Activated naive CD4-positive, alpha-beta T cell treated with anti-CD3 and anti-CD28 coated beads, Interleukin-2, amount 50 U/mL, for 24 hours (primary cell): Measurements from ENCODE around the gene SLC33A1.
A peak's percentile ranks its signal among the peaks of the same experiment; 100 is the strongest.
"Not testable (repeated sequence)": the region's sequence is repeated elsewhere in the genome, so short reads cannot be mapped to it uniquely, and the experiment has no call there.

ENCODE experiments used
- H3K27ac Mint-ChIP-seq: one replicate; pipeline ENCODE4 v1.8.0; 2021; ENCODE audit warnings: mild to moderate bottlenecking, mixed read lengths
- H3K27me3 Mint-ChIP-seq: one replicate; pipeline ENCODE4 v1.8.0; 2021; ENCODE audit warnings: mixed read lengths
- H3K36me3 Mint-ChIP-seq: one replicate; pipeline ENCODE4 v1.8.0; 2021; ENCODE audit warnings: mixed read lengths
- H3K4me1 Mint-ChIP-seq: one replicate; pipeline ENCODE4 v1.8.0; 2021; ENCODE audit warnings: mixed read lengths
- H3K4me3 Mint-ChIP-seq: one replicate; pipeline ENCODE4 v1.8.0; 2021; ENCODE audit warnings: mild to moderate bottlenecking, mixed read lengths
- H3K9me3 Mint-ChIP-seq: one replicate; pipeline ENCODE4 v1.8.0; 2021; ENCODE audit warnings: mixed read lengths

Gene SLC33A1

GRCh38 chr3:155854141-155854940 is at the start of gene SLC33A1:
Gene SLC33A1 (minus strand): TSS chr3:155854427. CDS start chr3:155853997, 430 bp downstream.
- peak within 1 kb of the TSS; percentile 99 for H3K27ac Mint-ChIP-seq
- H3K36me3 Mint-ChIP-seq = peaks cover 7% of the 10 kb centered on the region
- H3K9me3 Mint-ChIP-seq = no peaks in the 10 kb centered on the region
- H3K4me3 Mint-ChIP-seq = peak within 1 kb of the TSS; percentile 94
- peaks cover 37% of the 10 kb centered on the region for H3K4me1 Mint-ChIP-seq
- no peaks in the 10 kb centered on the region for H3K27me3 Mint-ChIP-seq

DNA sequence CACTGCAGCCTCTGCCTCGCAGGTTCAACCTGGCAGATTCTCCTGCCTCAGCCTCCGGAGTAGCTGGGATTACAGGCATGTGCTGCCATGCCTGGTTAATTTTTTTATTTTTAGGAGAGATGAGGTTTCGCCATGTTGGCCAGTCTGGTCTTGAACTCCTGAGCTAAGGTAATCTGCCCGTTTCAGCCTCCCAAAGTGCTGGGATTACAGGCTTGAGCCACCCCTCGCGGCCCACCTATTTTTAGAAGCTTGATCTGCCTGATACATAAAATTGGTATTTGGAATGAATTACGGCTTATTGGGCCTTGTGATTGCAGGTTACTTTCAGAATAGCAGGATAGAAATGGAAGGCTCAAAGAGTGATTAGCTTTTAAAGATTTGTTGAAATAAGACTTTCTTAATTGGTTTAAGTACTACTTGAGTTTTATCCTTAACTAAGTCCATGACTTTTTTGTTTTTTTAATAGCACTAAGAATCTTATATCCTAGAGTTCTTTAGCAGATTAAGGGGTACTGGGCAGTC is 41.2 kb upstream of the SLC33A1 start:
- H3K4me3 Mint-ChIP-seq = no peak overlapping the region
- H3K9me3 Mint-ChIP-seq = no peaks in the 10 kb centered on the region
- H3K27me3 Mint-ChIP-seq = no peaks in the 10 kb centered on the region
- peaks cover 24% of the 10 kb centered on the region for H3K36me3 Mint-ChIP-seq
- no peak overlapping the region for H3K27ac Mint-ChIP-seq
- peaks cover 13% of the 10 kb centered on the region for H3K4me1 Mint-ChIP-seq

DNA sequence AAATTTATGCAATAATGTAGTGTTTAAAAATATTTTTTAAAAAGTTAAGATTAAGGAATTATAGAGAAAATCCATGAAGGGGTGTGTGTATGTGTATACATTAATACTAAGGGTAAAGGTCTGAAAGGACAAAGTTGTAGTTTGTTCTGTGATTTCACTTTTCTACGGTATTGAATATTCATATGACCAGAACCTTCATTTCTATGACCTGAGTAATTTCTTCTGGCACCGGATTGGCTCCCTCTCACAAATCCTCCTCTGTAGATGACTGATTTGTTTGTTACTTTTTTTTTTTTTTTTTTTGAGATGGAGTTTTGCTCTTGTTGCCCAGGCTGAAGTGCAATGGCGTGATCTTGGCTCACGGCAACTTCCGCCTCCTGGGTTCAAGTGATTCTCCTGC is 37.1 kb upstream of the SLC33A1 start:
- Mint-ChIP-seq H3K9me3 (no peaks in the 10 kb centered on the region), H3K4me3 (no peak overlapping the region), H3K4me1 (peaks cover 38% of the 10 kb centered on the region), H3K27ac (no peak overlapping the region), H3K36me3 (peaks cover 10% of the 10 kb centered on the region), H3K27me3 (no peaks in the 10 kb centered on the region)

DNA sequence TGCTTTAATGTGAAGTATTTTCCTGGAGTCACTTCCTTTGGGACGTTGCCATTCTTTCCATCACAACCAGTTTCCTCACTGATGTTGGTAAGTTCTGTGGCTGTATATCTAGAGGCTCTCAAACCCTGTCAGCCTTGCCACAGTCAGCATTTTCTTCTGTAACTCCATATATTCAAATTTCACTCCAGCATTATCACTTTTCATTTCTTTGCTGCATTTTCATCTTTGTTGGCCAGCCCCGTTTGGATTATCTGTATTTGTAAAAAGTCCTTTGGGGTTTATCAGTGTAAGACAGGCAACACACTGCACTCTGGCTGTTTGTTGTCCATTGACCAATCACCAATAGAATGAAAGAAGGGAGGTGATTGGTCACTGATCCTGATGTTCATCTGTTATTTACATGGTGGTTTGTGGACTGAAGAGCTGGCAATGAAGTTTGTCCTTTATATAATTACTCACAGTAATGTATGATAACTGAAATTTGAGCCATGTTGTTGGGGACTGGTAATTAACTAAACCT is 36.5 kb upstream of the SLC33A1 start:
- Mint-ChIP-seq H3K9me3 (no peaks in the 10 kb centered on the region), H3K27ac (no peak overlapping the region), H3K4me1 (peaks cover 42% of the 10 kb centered on the region), H3K27me3 (no peaks in the 10 kb centered on the region), H3K4me3 (no peak overlapping the region), H3K36me3 (peaks cover 10% of the 10 kb centered on the region)

DNA sequence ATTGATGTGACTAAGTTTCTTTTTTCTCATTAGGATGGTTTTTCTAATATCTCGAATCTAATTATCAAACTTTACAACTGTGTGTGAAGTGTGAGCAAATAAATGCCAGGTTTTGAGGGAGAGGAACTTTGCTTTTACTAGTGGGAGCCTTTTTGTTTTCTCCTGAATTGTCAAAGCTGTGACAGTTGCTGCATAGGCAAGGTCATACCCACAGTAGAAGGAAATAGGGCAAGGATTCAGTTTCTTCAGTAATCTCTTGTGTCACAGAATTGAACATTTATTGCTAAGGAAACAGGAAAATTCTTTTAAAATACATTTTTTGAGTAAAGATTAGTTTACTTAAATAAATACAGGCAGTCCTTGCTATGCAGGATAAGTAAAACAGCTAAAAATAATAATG is 35.7 kb upstream of the SLC33A1 start:
- H3K9me3 Mint-ChIP-seq = no peaks in the 10 kb centered on the region
- H3K27me3 Mint-ChIP-seq = no peaks in the 10 kb centered on the region
- peak overlapping the region; percentile 35 for H3K27ac Mint-ChIP-seq
- no peak overlapping the region for H3K4me3 Mint-ChIP-seq
- H3K36me3 Mint-ChIP-seq = peaks cover 6% of the 10 kb centered on the region
- peaks cover 45% of the 10 kb centered on the region for H3K4me1 Mint-ChIP-seq

- H3K27ac Mint-ChIP-seq = no peak overlapping the region
- H3K36me3 Mint-ChIP-seq = peaks cover 2% of the 10 kb centered on the region
- H3K4me1 Mint-ChIP-seq = peaks cover 47% of the 10 kb centered on the region
- no peaks in the 10 kb centered on the region for H3K27me3 Mint-ChIP-seq
- H3K4me3 Mint-ChIP-seq = no peak overlapping the region
- no peaks in the 10 kb centered on the region for H3K9me3 Mint-ChIP-seq
These were observed 35.0 kb upstream of the SLC33A1 start for GRCh38 chr3:155889212-155889611.

GRCh38 chr3:155886915-155887314 is 32.7 kb upstream of the SLC33A1 start:
- H3K9me3 Mint-ChIP-seq = no peaks in the 10 kb centered on the region
- peak overlapping the region; percentile 38 for H3K27ac Mint-ChIP-seq
- no peak overlapping the region for H3K4me3 Mint-ChIP-seq
- H3K27me3 Mint-ChIP-seq = no peaks in the 10 kb centered on the region
- no peaks in the 10 kb centered on the region for H3K36me3 Mint-ChIP-seq
- H3K4me1 Mint-ChIP-seq = peaks cover 54% of the 10 kb centered on the region

DNA sequence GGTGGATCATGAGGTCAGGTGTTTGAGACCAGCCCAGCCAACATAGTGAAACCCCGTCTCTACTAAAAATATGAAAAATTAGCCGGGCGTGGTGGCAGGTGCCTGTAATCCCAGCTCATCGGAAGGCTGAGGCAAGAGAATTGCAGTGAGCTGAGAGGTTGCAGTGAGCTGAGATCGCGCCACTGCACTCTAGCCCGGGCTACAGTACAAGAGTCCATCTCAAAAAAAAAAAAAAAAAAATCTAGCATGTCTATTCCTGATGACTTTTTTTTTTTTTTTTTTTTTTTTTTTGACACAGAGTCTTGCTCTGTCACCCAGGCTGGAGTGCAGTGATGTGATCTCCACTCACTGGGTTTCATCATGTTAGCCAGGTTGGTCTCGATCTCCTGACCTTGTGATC is 32.1 kb upstream of the SLC33A1 start:
- not testable (repeated sequence) for H3K36me3 Mint-ChIP-seq, H3K27ac Mint-ChIP-seq, H3K9me3 Mint-ChIP-seq, H3K27me3 Mint-ChIP-seq, H3K4me3 Mint-ChIP-seq
- peaks cover 60% of the 10 kb centered on the region for H3K4me1 Mint-ChIP-seq

DNA sequence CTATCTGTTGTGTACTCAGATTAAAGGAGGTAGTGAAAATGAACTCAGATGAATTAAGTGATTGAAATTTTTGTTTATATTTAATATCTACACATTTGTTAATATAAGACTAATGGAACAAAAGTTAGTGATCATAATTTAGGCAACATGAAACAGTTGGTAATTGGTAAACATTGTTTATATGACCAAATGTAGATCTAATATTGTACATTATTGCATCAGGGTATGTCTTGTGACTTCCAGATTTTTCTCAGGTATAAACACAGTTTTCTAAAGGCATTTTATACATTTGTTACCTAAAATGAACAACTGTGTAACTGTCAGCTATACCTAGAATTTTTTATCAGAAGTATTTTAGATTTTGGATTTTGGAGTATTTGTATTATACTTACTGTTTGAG is 31.1 kb upstream of the SLC33A1 start:
- no peak overlapping the region for H3K27ac Mint-ChIP-seq
- H3K9me3 Mint-ChIP-seq = no peaks in the 10 kb centered on the region
- H3K27me3 Mint-ChIP-seq = no peaks in the 10 kb centered on the region
- H3K4me3 Mint-ChIP-seq = no peak overlapping the region
- no peaks in the 10 kb centered on the region for H3K36me3 Mint-ChIP-seq
- peaks cover 59% of the 10 kb centered on the region for H3K4me1 Mint-ChIP-seq

DNA sequence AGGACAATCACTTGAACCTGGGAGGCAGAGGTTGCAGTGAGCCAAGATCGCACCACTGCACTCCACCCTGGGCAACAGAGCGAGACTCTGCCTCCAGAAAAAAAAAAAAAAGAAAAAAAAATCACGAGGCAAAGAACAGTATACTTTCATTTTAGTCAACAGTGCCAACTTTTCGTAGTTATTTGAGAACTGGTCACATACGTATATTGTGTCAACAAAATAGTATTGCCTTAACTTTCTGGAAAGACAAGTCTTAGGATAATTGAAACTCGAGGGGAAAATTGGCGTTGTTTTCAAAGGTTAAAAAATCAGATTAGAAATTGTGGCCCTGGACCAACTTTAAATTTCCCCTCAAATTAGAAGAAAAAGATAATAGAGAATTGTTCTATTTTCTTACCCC is 30.1 kb upstream of the SLC33A1 start:
- H3K4me1 Mint-ChIP-seq = peaks cover 60% of the 10 kb centered on the region
- no peak overlapping the region for H3K27ac Mint-ChIP-seq
- H3K27me3 Mint-ChIP-seq = no peaks in the 10 kb centered on the region
- no peaks in the 10 kb centered on the region for H3K36me3 Mint-ChIP-seq
- no peak overlapping the region for H3K4me3 Mint-ChIP-seq
- H3K9me3 Mint-ChIP-seq = no peaks in the 10 kb centered on the region

- Mint-ChIP-seq H3K4me1 (peaks cover 70% of the 10 kb centered on the region), H3K9me3 (no peaks in the 10 kb centered on the region), H3K27ac (no peak overlapping the region), H3K4me3 (no peak overlapping the region), H3K27me3 (no peaks in the 10 kb centered on the region), H3K36me3 (no peaks in the 10 kb centered on the region)
These were observed 26.1 kb upstream of the SLC33A1 start for GRCh38 chr3:155880286-155880685.

DNA sequence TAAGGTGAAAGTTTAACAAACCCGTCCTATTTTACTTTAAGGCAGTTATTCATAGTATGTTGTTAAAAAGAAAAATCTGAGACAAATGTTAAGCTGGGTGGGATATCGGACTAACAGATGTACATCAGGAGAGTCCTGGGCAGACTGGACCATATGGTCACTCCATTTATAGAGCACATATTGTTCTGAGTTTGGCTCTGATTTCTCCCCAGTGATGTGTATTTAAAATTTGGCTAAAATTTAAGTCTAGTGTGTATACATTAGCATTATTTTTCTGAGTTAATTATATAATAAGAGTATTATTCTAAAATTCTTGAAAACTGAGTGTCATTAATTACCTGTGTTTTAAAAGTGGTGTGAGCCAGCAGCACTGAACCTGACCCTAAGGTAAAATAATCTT is 22.3 kb upstream of the SLC33A1 start:
- no peak overlapping the region for H3K27ac Mint-ChIP-seq
- H3K36me3 Mint-ChIP-seq = no peaks in the 10 kb centered on the region
- peaks cover 73% of the 10 kb centered on the region for H3K4me1 Mint-ChIP-seq
- H3K9me3 Mint-ChIP-seq = no peaks in the 10 kb centered on the region
- H3K27me3 Mint-ChIP-seq = no peaks in the 10 kb centered on the region
- no peak overlapping the region for H3K4me3 Mint-ChIP-seq

GRCh38 chr3:155876037-155876436 is 21.8 kb upstream of the SLC33A1 start:
- Mint-ChIP-seq H3K27me3 (no peaks in the 10 kb centered on the region), H3K4me3 (no peak overlapping the region), H3K4me1 (peaks cover 70% of the 10 kb centered on the region)

DNA sequence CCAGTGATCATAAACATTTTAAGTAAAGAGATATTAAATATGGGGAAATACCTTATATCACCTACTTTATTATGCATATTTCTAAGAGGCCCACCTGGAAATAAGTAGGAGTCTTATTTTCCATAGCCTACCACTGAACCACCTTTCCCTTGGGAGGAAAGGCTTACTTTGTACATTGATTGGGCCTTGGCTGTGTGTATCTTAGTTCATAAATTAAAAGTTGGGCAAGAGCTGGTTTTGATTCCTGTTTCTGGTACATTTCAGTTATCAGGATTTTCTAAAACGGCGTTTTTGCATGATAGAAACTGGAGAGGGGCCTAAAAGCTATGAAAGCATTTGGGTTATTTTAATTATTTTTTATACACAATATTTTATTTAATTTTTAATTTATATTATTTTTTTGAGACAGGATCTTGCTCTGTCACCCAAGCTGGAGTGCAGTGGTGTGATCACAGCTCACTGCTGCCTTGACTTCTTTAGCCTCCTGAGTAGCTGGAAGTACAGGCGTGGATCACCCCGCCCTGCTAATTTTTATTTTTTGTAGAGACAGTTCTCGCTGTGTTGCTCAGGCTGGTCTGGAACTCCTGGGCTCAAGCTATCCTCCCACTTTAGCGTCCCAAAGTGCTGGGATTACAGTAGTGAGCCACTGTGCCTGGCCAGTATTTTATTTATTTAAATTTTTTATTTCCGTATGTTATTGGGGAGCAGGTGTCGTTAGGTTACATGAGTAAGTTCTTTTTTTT is 18.8 kb upstream of the SLC33A1 start:
- no peaks in the 10 kb centered on the region for H3K36me3 Mint-ChIP-seq
- no peak overlapping the region for H3K27ac Mint-ChIP-seq
- peaks cover 50% of the 10 kb centered on the region for H3K4me1 Mint-ChIP-seq
- H3K9me3 Mint-ChIP-seq = no peaks in the 10 kb centered on the region
- no peaks in the 10 kb centered on the region for H3K27me3 Mint-ChIP-seq
- peak overlapping the region; percentile 96 for H3K4me3 Mint-ChIP-seq

More at GRCh38 chr3:155876037-155876436, 21.8 kb upstream of the SLC33A1 start:
- Mint-ChIP-seq H3K36me3 (no peaks in the 10 kb centered on the region), H3K27ac (no peak overlapping the region), H3K9me3 (no peaks in the 10 kb centered on the region)

- Mint-ChIP-seq H3K36me3 (no peaks in the 10 kb centered on the region), H3K4me1 (peaks cover 38% of the 10 kb centered on the region), H3K9me3 (no peaks in the 10 kb centered on the region), H3K4me3 (peak overlapping the region; percentile 96), H3K27me3 (no peaks in the 10 kb centered on the region), H3K27ac (peak overlapping the region; percentile 95)
These were observed 17.5 kb upstream of the SLC33A1 start for GRCh38 chr3:155871746-155872158.
